ENCODE data around the gene YWHAG.
"Not testable (repeated sequence)": the region's sequence is repeated elsewhere in the genome, so short reads cannot be mapped to it uniquely, and the experiment has no call there.

Gene YWHAG

GRCh38 chr7:76358481-76359110 lies at the start of gene YWHAG:
TSS of gene YWHAG (minus strand) at chr7:76358991. CDS start at chr7:76358808, 183 bp downstream.
- peak; percentile 72 for DNase-seq (ENCODE audit: low read depth)

GRCh38 chr7:76408121-76408560 lies 49.4 kb upstream of the YWHAG start:
- no peak for DNase-seq (ENCODE audit: low read depth)

- DNase-seq (ENCODE audit: low read depth): no peak
These were observed 48.9 kb upstream of the YWHAG start for GRCh38 chr7:76407718-76408117.

GRCh38 chr7:76405738-76406137 lies 46.9 kb upstream of the YWHAG start:
- no peak for DNase-seq (ENCODE audit: low read depth)

- DNase-seq (ENCODE audit: low read depth): no peak
These were observed 45.1 kb upstream of the YWHAG start for GRCh38 chr7:76403780-76404494.

- DNase-seq (ENCODE audit: low read depth): not testable (repeated sequence)
These were observed 44.3 kb upstream of the YWHAG start for GRCh38 chr7:76403097-76403496.

GRCh38 chr7:76400248-76400647 lies 41.5 kb upstream of the YWHAG start:
- DNase-seq (ENCODE audit: low read depth): no peak

- DNase-seq (ENCODE audit: low read depth): peak; percentile 72
These were observed 38.8 kb upstream of the YWHAG start for GRCh38 chr7:76397409-76398183.

- no peak for DNase-seq (ENCODE audit: low read depth)
These were observed 38.1 kb upstream of the YWHAG start for GRCh38 chr7:76396864-76397263.

GRCh38 chr7:76395965-76396726 lies 37.4 kb upstream of the YWHAG start:
- DNase-seq (ENCODE audit: low read depth): no peak

GRCh38 chr7:76395605-76395964 lies 36.8 kb upstream of the YWHAG start:
- not testable (repeated sequence) for DNase-seq (ENCODE audit: low read depth)

GRCh38 chr7:76394957-76395356 lies 36.2 kb upstream of the YWHAG start:
- DNase-seq (ENCODE audit: low read depth): no peak

GRCh38 chr7:76393116-76394031 lies 34.6 kb upstream of the YWHAG start:
- DNase-seq (ENCODE audit: low read depth): peak; percentile 76

- no peak for DNase-seq (ENCODE audit: low read depth)
These were observed 33.8 kb upstream of the YWHAG start for GRCh38 chr7:76392531-76393115.

- no peak for DNase-seq (ENCODE audit: low read depth)
These were observed 31.3 kb upstream of the YWHAG start for GRCh38 chr7:76390092-76390491.

GRCh38 chr7:76387789-76388188 lies 29.0 kb upstream of the YWHAG start:
- DNase-seq (ENCODE audit: low read depth): not testable (repeated sequence)

- DNase-seq (ENCODE audit: low read depth): no peak
These were observed 28.0 kb upstream of the YWHAG start for GRCh38 chr7:76386691-76387260.

GRCh38 chr7:76383089-76383944 lies 24.5 kb upstream of the YWHAG start:
- DNase-seq (ENCODE audit: low read depth): no peak

GRCh38 chr7:76381814-76382213 lies 23.0 kb upstream of the YWHAG start:
- DNase-seq (ENCODE audit: low read depth): no peak

GRCh38 chr7:76380623-76380966 lies 21.8 kb upstream of the YWHAG start:
- DNase-seq (ENCODE audit: low read depth): no peak
